OCI-LY7 (cell line): ENCODE data around the gene NQO2.

Experiments used
- EZH2phosphoT487 ChIP-seq: fragments of 200-600 bp; sonication (generic); IDR thresholded peaks from 2 replicates; pipeline ENCODE4 v1.6.1; 2018; ENCODE audit warnings: low read depth, borderline replicate concordance, mild to moderate bottlenecking, mixed run types, antibody characterized with exemption, low read length, moderate library complexity, mixed read lengths
- TF ChIP-seq, protein P1 (sequence below): fragments of 200-600 bp; sonication (generic); conservative IDR thresholded peaks from 2 replicates; pipeline ENCODE4 v1.5.1; 2014; ENCODE audit warnings: mild to moderate bottlenecking, antibody characterized with exemption, low read length, moderate library complexity, mixed read lengths

DNA sequence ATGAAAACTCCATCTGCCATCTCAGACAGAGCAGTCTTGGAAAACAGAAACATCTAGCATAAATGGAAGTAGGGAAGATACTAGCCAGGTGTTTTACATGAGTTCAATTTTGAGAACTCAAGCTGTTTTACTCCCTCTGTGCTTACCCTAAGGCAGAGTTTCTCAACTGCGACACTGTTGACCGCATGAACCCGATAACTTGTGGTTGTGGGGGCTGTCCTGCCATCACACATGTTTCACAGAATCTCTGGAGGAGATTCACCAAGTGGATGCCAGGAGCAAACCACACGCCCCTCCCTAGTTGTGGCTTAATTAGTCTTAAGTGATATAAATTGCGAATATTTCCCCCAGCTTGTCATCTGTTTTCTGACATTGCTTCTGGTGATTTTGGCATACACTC, 26.0 kb upstream of the NQO2 start:
- TF ChIP-seq, protein P1, sequence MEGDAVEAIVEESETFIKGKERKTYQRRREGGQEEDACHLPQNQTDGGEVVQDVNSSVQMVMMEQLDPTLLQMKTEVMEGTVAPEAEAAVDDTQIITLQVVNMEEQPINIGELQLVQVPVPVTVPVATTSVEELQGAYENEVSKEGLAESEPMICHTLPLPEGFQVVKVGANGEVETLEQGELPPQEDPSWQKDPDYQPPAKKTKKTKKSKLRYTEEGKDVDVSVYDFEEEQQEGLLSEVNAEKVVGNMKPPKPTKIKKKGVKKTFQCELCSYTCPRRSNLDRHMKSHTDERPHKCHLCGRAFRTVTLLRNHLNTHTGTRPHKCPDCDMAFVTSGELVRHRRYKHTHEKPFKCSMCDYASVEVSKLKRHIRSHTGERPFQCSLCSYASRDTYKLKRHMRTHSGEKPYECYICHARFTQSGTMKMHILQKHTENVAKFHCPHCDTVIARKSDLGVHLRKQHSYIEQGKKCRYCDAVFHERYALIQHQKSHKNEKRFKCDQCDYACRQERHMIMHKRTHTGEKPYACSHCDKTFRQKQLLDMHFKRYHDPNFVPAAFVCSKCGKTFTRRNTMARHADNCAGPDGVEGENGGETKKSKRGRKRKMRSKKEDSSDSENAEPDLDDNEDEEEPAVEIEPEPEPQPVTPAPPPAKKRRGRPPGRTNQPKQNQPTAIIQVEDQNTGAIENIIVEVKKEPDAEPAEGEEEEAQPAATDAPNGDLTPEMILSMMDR: no peak
- no peak for TF ChIP-seq EZH2phosphoT487
